GM18868 (cell line): ENCODE measurements around the gene MYOG.

Experiments used
- ATAC-seq: cut with Tn5 transposase; IDR thresholded peaks from one replicate; pipeline ENCODE4 v1.9.1; 2021; ENCODE audit warnings: mild to moderate bottlenecking, moderate library complexity; ENCODE audit not compliant: unreplicated experiment

MYOG gene

GRCh38 chr1:203072911-203073310 is 12.9 kb downstream of the MYOG start:
- no peak for ATAC-seq

- ATAC-seq, result no peak
These were observed 13.7 kb downstream of the MYOG start for GRCh38 chr1:203072002-203072602.

GRCh38 chr1:203069030-203069747 is 16.6 kb downstream of the MYOG start:
- ATAC-seq, result no peak

GRCh38 chr1:203066965-203067364 is 18.8 kb downstream of the MYOG start:
- ATAC-seq, result no peak

- no peak for ATAC-seq
These were observed 19.8 kb downstream of the MYOG start for GRCh38 chr1:203065986-203066385.

- ATAC-seq, result no peak
These were observed 20.6 kb downstream of the MYOG start for GRCh38 chr1:203065191-203065590.

- ATAC-seq, result no peak
These were observed 22.5 kb downstream of the MYOG start for GRCh38 chr1:203063287-203063686.

- no peak for ATAC-seq
These were observed 25.7 kb downstream of the MYOG start for GRCh38 chr1:203060115-203060514.

- ATAC-seq, result no peak
These were observed 26.3 kb downstream of the MYOG start for GRCh38 chr1:203059485-203059884.

GRCh38 chr1:203058676-203058935 is 27.2 kb downstream of the MYOG start:
- no peak for ATAC-seq

GRCh38 chr1:203057911-203058675 is 27.7 kb downstream of the MYOG start:
- no peak for ATAC-seq

GRCh38 chr1:203056516-203056915 is 29.3 kb downstream of the MYOG start:
- ATAC-seq, result no peak

- no peak for ATAC-seq
These were observed 29.8 kb downstream of the MYOG start for GRCh38 chr1:203056012-203056411.

- no peak for ATAC-seq
These were observed 30.5 kb downstream of the MYOG start for GRCh38 chr1:203055161-203055799.

- ATAC-seq, result no peak
These were observed 31.2 kb downstream of the MYOG start for GRCh38 chr1:203054642-203055041.

- ATAC-seq, result no peak
These were observed 31.6 kb downstream of the MYOG start for GRCh38 chr1:203054184-203054583.

- ATAC-seq, result no peak
These were observed 33.2 kb downstream of the MYOG start for GRCh38 chr1:203052601-203053000.

- no peak for ATAC-seq
These were observed 33.9 kb downstream of the MYOG start for GRCh38 chr1:203051841-203052324.

- no peak for ATAC-seq
These were observed 35.0 kb downstream of the MYOG start for GRCh38 chr1:203050826-203051225.

GRCh38 chr1:203049576-203050180 is 36.1 kb downstream of the MYOG start:
- no peak for ATAC-seq

- ATAC-seq, result no peak
These were observed 36.7 kb downstream of the MYOG start for GRCh38 chr1:203049077-203049476.
